Liver (tissue), 9 donors: ENCODE measurements around the gene CLIC3. TPM values are rescaled to one million over a fixed set of nuclear protein-coding genes. Genes with fewer than 3 reads are reported as not detected.

Source experiments
- DNase-seq: peaks from one replicate; pipeline ENCODE4 v3.0.0-alpha.2; 2017; ENCODE audit warnings: low spot score
- H3K27ac ChIP-seq, 2 donors: one replicate each; pipeline ENCODE4 v1.7.0; 2013; ENCODE audit warnings: inconsistent platforms in 2 of 2, low read length in 2 of 2, control low read depth in 1 of 2, low read depth in 1 of 2, mild to moderate bottlenecking in 1 of 2
- H3K27me3 ChIP-seq, 4 donors: one replicate each; pipeline versions ENCODE4 v1.6.1 to v1.7.0; 2013; ENCODE audit warnings: low read length in 3 of 4, inconsistent platforms in 1 of 4, mild to moderate bottlenecking in 1 of 4, moderate library complexity in 1 of 4; ENCODE audit not compliant: control insufficient read depth in 4 of 4, insufficient read depth in 4 of 4
- H3K36me3 ChIP-seq, 4 donors: one replicate each; pipeline versions ENCODE4 v1.6.1 to v1.7.0; 2013; ENCODE audit warnings: low read length in 3 of 4, mild to moderate bottlenecking in 3 of 4, low read depth in 1 of 4, moderate library complexity in 1 of 4; ENCODE audit not compliant: control insufficient read depth in 4 of 4, insufficient read depth in 3 of 4
- H3K4me1 ChIP-seq, 4 donors: one replicate each; pipeline versions ENCODE4 v1.6.1 to v1.7.0; 2013; ENCODE audit warnings: low read length in 3 of 4, mild to moderate bottlenecking in 3 of 4, moderate library complexity in 1 of 4; ENCODE audit not compliant: control insufficient read depth in 4 of 4, insufficient read depth in 4 of 4
- H3K4me3 ChIP-seq, 3 donors: one replicate each; pipeline versions ENCODE4 v1.6.1 to v1.7.0; 2013; ENCODE audit warnings: low read length in 3 of 3, control low read depth in 1 of 3, low read depth in 1 of 3, mild to moderate bottlenecking in 1 of 3
- H3K9ac ChIP-seq, 2 donors: one replicate each; pipeline ENCODE4 v1.7.0; 2013; ENCODE audit warnings: low read length in 2 of 2, mild to moderate bottlenecking in 2 of 2, moderate library complexity in 2 of 2, control low read depth in 1 of 2, low read depth in 1 of 2
- H3K9me3 ChIP-seq, 4 donors: one replicate each; pipeline versions ENCODE4 v1.6.1 to v1.7.0; 2013; ENCODE audit warnings: low read length in 3 of 4; ENCODE audit not compliant: control insufficient read depth in 4 of 4
- ATF3 ChIP-seq: IDR thresholded peaks from 2 replicates; pipeline ENCODE4 v1.6.1; 2016; ENCODE audit warnings: antibody characterized with exemption
- CTCF ChIP-seq: fragments of 150-350 bp; IDR thresholded peaks from 2 replicates; pipeline ENCODE4 v1.5.1; 2017; ENCODE audit warnings: improper control_type of control experiment, low read depth, low read length; ENCODE audit not compliant: missing input control
- EGR1 ChIP-seq, 2 donors: IDR thresholded peaks; 2 replicates each; pipeline ENCODE4 v1.6.1; 2016 to 2018; ENCODE audit warnings: antibody characterized with exemption in 2 of 2, low read depth in 2 of 2
- FOXA1 ChIP-seq: IDR thresholded peaks from 2 replicates; pipeline ENCODE4 v1.6.1; 2016; ENCODE audit warnings: antibody characterized with exemption
- FOXA2 ChIP-seq: IDR thresholded peaks from 2 replicates; pipeline ENCODE4 v1.6.1; 2016; ENCODE audit warnings: antibody characterized with exemption
- GABPA ChIP-seq, 2 donors: IDR thresholded peaks in 1 of 2; conservative IDR thresholded peaks in 1 of 2; 2 replicates each; pipeline ENCODE4 v1.6.1; 2016; ENCODE audit warnings: antibody characterized with exemption in 2 of 2, mild to moderate bottlenecking in 1 of 2, moderate library complexity in 1 of 2
- HNF4A ChIP-seq, 2 donors: conservative IDR thresholded peaks; 2 replicates each; pipeline ENCODE4 v1.6.1; 2016; ENCODE audit warnings: antibody characterized with exemption in 2 of 2, mild to moderate bottlenecking in 2 of 2
- HNF4G ChIP-seq: IDR thresholded peaks from 2 replicates; pipeline ENCODE4 v1.6.1; 2016; ENCODE audit warnings: antibody characterized with exemption
- MAX ChIP-seq: IDR thresholded peaks from 2 replicates; pipeline ENCODE4 v1.6.1; 2016; ENCODE audit warnings: antibody characterized with exemption
- NR2F2 ChIP-seq: IDR thresholded peaks from 2 replicates; pipeline ENCODE4 v1.6.1; 2016; ENCODE audit warnings: antibody characterized with exemption
- RAD21 ChIP-seq, 2 donors: IDR thresholded peaks; 2 replicates each; pipeline ENCODE4 v1.6.1; 2016; ENCODE audit warnings: antibody characterized with exemption in 2 of 2, mild to moderate bottlenecking in 2 of 2
- REST ChIP-seq: IDR thresholded peaks from 2 replicates; pipeline ENCODE4 v1.6.1; 2016; ENCODE audit warnings: antibody characterized with exemption, mild to moderate bottlenecking
- RXRA ChIP-seq, 2 donors: IDR thresholded peaks; 2 replicates each; pipeline ENCODE4 v1.6.1; 2017 to 2018; ENCODE audit warnings: antibody characterized with exemption in 2 of 2, mild to moderate bottlenecking in 1 of 2
- SP1 ChIP-seq: IDR thresholded peaks from 2 replicates; pipeline ENCODE4 v1.6.1; 2018; ENCODE audit warnings: antibody characterized with exemption, mild to moderate bottlenecking
- TAF1 ChIP-seq: conservative IDR thresholded peaks from 2 replicates; pipeline ENCODE4 v1.6.1; 2016; ENCODE audit warnings: antibody characterized with exemption, mild to moderate bottlenecking
- YY1 ChIP-seq: IDR thresholded peaks from 2 replicates; pipeline ENCODE4 v1.6.1; 2016; ENCODE audit warnings: antibody characterized with exemption, mild to moderate bottlenecking
- ZBTB33 ChIP-seq: IDR thresholded peaks from 2 replicates; pipeline ENCODE4 v1.6.1; 2016; ENCODE audit warnings: antibody characterized with exemption
- WGBS: extraction: QIAGEN DNeasy Blood & Tissue Kit; methylation state at CpG from one replicate; pipeline ENCODE4 v1.1.7; 2013; 5-methylcytosine and 5-hydroxymethylcytosine counted together
- polyA plus RNA-seq, 2 donors: library from polyadenylated mRNA; stranded (reverse) in 1 of 2; unstranded in 1 of 2; fragments of 200-250 nt in 1 of 2; fragments of >200 nt in 1 of 2; fragmentation: Nextera tagmentation in 1 of 2; extraction: Ambion mirVana in 1 of 2; gene quantifications; one replicate each; pipeline versions ENCODE4 v1.2.1 to v1.2.3, GENCODE V29; 2013 to 2015
- total RNA-seq, 2 donors: library from RNA; depleted of rRNA; stranded (reverse); fragments of >200 nt; gene quantifications; one replicate each; pipeline ENCODE4 v1.2.3, GENCODE V29; 2014
- donor health status: healthy.
- donor health status: healthy.
- donor health status: healthy.
- donor health status: healthy.
- donor health status: healthy.

The CLIC3 gene
- total and polyA plus RNA-seq, 4 donors, result 0.33 to 0.83 (median 0.40) TPM

GRCh38 chr9:136963341-136963740 lies 33.0 kb downstream of the CLIC3 start:
- no peaks in the 10 kb centered on the region for H3K27me3 ChIP-seq
- H3K36me3 ChIP-seq, result no peaks in the 10 kb centered on the region
- 91% methylated on average over 15 of the region's 15 CpGs for WGBS
- no peak overlapping the region for H3K27ac ChIP-seq
- DNase-seq, result no peak
- H3K4me3 ChIP-seq, result no peak overlapping the region
- no peaks in the 10 kb centered on the region for H3K9me3 ChIP-seq
- TF ChIP-seq MAX (no peak), SP1 (no peak), FOXA2 (no peak), ATF3 (no peak), HNF4G (no peak), CTCF (no peak), FOXA1 (no peak), TAF1 (no peak), RXRA (IDR thresholded peaks at IDR 0.05) (no peak)
- no peak overlapping the region for H3K9ac ChIP-seq
- peaks cover 0 to 2% (median 0%) of the 10 kb centered on the region in 4 donors for H3K4me1 ChIP-seq

GRCh38 chr9:136962701-136963248 lies 33.6 kb downstream of the CLIC3 start:
- Histone ChIP-seq H3K27me3 (no peaks in the 10 kb centered on the region), H3K4me1 (peaks cover 0 to 2% (median 0%) of the 10 kb centered on the region in 4 donors)
- DNase-seq, result no peak

GRCh38 chr9:136962163-136962562 lies 34.2 kb downstream of the CLIC3 start:
- Histone ChIP-seq H3K27ac (peak overlapping the region in 1 of 2 donors; percentile 28), H3K27me3 (no peaks in the 10 kb centered on the region), H3K4me3 (no peak overlapping the region), H3K9me3 (no peaks in the 10 kb centered on the region), H3K4me1 (peaks cover 0 to 2% (median 0%) of the 10 kb centered on the region in 4 donors), H3K9ac (no peak overlapping the region), H3K36me3 (no peaks in the 10 kb centered on the region)
- 93% methylated on average over 9 of the region's 9 CpGs for WGBS
- no peak for DNase-seq
- TF ChIP-seq HNF4A (conservative IDR thresholded peaks at IDR 0.05) (no peak), SP1 (no peak), REST (no peak), FOXA1 (no peak), EGR1 (IDR thresholded peaks at IDR 0.05; ENCODE audit: low read depth in 2 of 2) (no peak), FOXA2 (no peak), HNF4G (no peak), YY1 (no peak), NR2F2 (no peak), CTCF (no peak), RAD21 (IDR thresholded peaks at IDR 0.05) (no peak), MAX (no peak), ZBTB33 (no peak), GABPA (IDR thresholded peaks at IDR 0.05 in 1 of 2, conservative IDR thresholded peaks at IDR 0.05 in 1 of 2) (no peak)

More at GRCh38 chr9:136962701-136963248, 33.6 kb downstream of the CLIC3 start:
- Histone ChIP-seq H3K27ac (no peak overlapping the region), H3K36me3 (no peaks in the 10 kb centered on the region), H3K9me3 (no peaks in the 10 kb centered on the region), H3K9ac (no peak overlapping the region), H3K4me3 (no peak overlapping the region)
- WGBS, result 94% methylated on average over 11 of the region's 11 CpGs
- no peak for TF ChIP-seq TAF1
- TF ChIP-seq NR2F2, result no peak
